ENCODE results near the gene MRPS34.

DNA sequence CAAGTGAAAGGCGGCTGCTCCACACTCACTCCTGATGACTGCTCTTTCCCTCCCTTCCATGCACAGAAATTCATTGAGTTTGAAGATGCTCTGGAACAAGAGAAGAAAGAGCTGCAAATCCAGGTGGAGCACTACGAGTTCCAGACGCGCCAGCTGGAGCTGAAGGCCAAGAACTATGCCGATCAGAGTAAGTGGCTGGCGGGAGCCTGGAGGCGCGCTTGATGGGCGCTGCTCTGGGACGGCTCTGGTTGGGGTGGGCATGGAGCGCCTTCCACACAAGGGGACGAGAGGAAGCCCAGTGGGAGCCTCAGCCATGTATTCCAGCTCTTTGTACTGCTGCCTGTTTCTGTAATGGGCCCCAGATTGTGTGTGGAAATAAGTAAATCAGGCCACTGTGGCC lies 48.4 kb downstream of the MRPS34 start:
- TF ChIP-seq, protein P1, sequence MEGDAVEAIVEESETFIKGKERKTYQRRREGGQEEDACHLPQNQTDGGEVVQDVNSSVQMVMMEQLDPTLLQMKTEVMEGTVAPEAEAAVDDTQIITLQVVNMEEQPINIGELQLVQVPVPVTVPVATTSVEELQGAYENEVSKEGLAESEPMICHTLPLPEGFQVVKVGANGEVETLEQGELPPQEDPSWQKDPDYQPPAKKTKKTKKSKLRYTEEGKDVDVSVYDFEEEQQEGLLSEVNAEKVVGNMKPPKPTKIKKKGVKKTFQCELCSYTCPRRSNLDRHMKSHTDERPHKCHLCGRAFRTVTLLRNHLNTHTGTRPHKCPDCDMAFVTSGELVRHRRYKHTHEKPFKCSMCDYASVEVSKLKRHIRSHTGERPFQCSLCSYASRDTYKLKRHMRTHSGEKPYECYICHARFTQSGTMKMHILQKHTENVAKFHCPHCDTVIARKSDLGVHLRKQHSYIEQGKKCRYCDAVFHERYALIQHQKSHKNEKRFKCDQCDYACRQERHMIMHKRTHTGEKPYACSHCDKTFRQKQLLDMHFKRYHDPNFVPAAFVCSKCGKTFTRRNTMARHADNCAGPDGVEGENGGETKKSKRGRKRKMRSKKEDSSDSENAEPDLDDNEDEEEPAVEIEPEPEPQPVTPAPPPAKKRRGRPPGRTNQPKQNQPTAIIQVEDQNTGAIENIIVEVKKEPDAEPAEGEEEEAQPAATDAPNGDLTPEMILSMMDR (optimal IDR thresholded peaks at IDR 0.05 in 1 of 3, IDR thresholded peaks at IDR 0.05 in 1 of 3, conservative IDR thresholded peaks at IDR 0.05 in 1 of 3; ENCODE audit: extremely low read depth in 1 of 3, insufficient read depth in 2 of 3, low read length in 3 of 3) = no peak
- TF ChIP-seq EZH2 (IDR thresholded peaks at IDR 0.05; ENCODE audit: low read length) = no peak

Data from keratinocyte (primary cell).